GM23248 (cell line): ENCODE results near the gene SLC25A22. TPM values are rescaled to one million over a fixed set of nuclear protein-coding genes. Genes with fewer than 3 reads are reported as not detected.
A peak's percentile ranks its signal among the peaks of the same experiment; 100 is the strongest.

Source experiments
- DNase-seq: peaks from one replicate; pipeline ENCODE4 v3.0.0-alpha.2; 2015
- H2AFZ ChIP-seq: fragments of 200-600 bp; sonication (generic); 2 replicates; pipeline ENCODE4 v1.6.1; 2016; ENCODE audit warnings: antibody characterized with exemption
- H3F3A ChIP-seq: fragments of 200-600 bp; sonication (generic); 2 replicates; pipeline ENCODE4 v1.6.1; 2016; ENCODE audit warnings: mild to moderate bottlenecking, antibody characterized with exemption, mixed run types; ENCODE audit not compliant: insufficient read depth
- H3K27ac ChIP-seq: fragments of 200-600 bp; sonication (generic); 2 replicates; pipeline ENCODE4 v1.5.1; 2016; ENCODE audit warnings: mild to moderate bottlenecking
- H3K27me3 ChIP-seq: fragments of 200-600 bp; sonication (generic); replicated peaks from 2 replicates; pipeline ENCODE4 v1.6.1; 2016; ENCODE audit warnings: mild to moderate bottlenecking; ENCODE audit not compliant: insufficient read depth
- H3K36me3 ChIP-seq: fragments of 200-600 bp; sonication (generic); 2 replicates; pipeline ENCODE4 v1.6.1; 2016; ENCODE audit warnings: low read depth, mild to moderate bottlenecking
- H3K4me1 ChIP-seq: fragments of 200-600 bp; sonication (generic); 2 replicates; pipeline ENCODE4 v1.6.1; 2016; ENCODE audit warnings: mild to moderate bottlenecking; ENCODE audit not compliant: insufficient read depth
- H3K4me2 ChIP-seq: fragments of 200-600 bp; sonication (generic); one replicate; pipeline ENCODE4 v1.6.1; 2016; ENCODE audit warnings: mild to moderate bottlenecking; ENCODE audit not compliant: unreplicated experiment
- H3K4me3 ChIP-seq: fragments of 200-600 bp; sonication (generic); 2 replicates; pipeline ENCODE4 v1.5.1; 2016; ENCODE audit warnings: mild to moderate bottlenecking
- H3K79me2 ChIP-seq: fragments of 200-600 bp; sonication (generic); 2 replicates; pipeline ENCODE4 v1.6.1; 2016; ENCODE audit warnings: mild to moderate bottlenecking; ENCODE audit not compliant: insufficient read depth
- H3K9ac ChIP-seq: fragments of 200-600 bp; sonication (generic); 2 replicates; pipeline ENCODE4 v1.6.1; 2016; ENCODE audit warnings: mild to moderate bottlenecking
- H3K9me2 ChIP-seq: fragments of 200-600 bp; sonication (generic); 2 replicates; pipeline ENCODE4 v1.6.1; 2016; ENCODE audit warnings: mixed run types, mild to moderate bottlenecking, moderate library complexity; ENCODE audit not compliant: insufficient read depth
- H3K9me3 ChIP-seq: fragments of 200-600 bp; sonication (generic); one replicate; pipeline ENCODE4 v1.6.1; 2017; ENCODE audit warnings: low read depth
- H4K20me1 ChIP-seq: fragments of 200-600 bp; sonication (generic); 2 replicates; pipeline ENCODE4 v1.6.0; 2016; ENCODE audit not compliant: insufficient read depth
- EZH2 ChIP-seq: fragments of 200-600 bp; sonication (generic); IDR thresholded peaks from 2 replicates; pipeline ENCODE4 v1.6.1; 2018; ENCODE audit warnings: antibody characterized with exemption, mild to moderate bottlenecking; ENCODE audit not compliant: insufficient read depth, poor library complexity, severe bottlenecking
- EZH2phosphoT487 ChIP-seq: fragments of 200-600 bp; sonication (generic); IDR thresholded peaks from 2 replicates; pipeline ENCODE4 v1.6.1; 2018; ENCODE audit warnings: antibody characterized with exemption, moderate library complexity, mild to moderate bottlenecking, low read depth; ENCODE audit not compliant: insufficient read depth
- WGBS, 2 experiments: methylation state at CpG; one replicate each; pipeline ENCODE4 v1.1.6; 2015 to 2017; ENCODE audit warnings: low lambda C conversion rate in 2 of 2, low coverage in 1 of 2; ENCODE audit errors: missing lambda C conversion rate in 2 of 2; 5-methylcytosine and 5-hydroxymethylcytosine counted together
- in situ Hi-C: fragments of 300-500 bp; cut with MboI; formaldehyde crosslinking; loops from 2 replicates; pipeline ENCODE4 v1.15.0; 2020
- polyA plus RNA-seq: library from polyadenylated mRNA; unstranded; fragments of >200 nt; fragmentation: Nextera tagmentation; extraction: Ambion mirVana; gene quantifications from 2 replicates; pipeline ENCODE4 v1.2.1, GENCODE V29; 2016
- total RNA-seq: library from RNA; depleted of rRNA; stranded (reverse); fragments of >200 nt; shearing (Covaris generic); gene quantifications from 2 replicates; pipeline ENCODE4 v1.2.3, GENCODE V29; 2014

SLC25A22 gene
- total and polyA plus RNA-seq, 2 experiments from 2014 or later = 10.5 to 19.4 TPM

DNA sequence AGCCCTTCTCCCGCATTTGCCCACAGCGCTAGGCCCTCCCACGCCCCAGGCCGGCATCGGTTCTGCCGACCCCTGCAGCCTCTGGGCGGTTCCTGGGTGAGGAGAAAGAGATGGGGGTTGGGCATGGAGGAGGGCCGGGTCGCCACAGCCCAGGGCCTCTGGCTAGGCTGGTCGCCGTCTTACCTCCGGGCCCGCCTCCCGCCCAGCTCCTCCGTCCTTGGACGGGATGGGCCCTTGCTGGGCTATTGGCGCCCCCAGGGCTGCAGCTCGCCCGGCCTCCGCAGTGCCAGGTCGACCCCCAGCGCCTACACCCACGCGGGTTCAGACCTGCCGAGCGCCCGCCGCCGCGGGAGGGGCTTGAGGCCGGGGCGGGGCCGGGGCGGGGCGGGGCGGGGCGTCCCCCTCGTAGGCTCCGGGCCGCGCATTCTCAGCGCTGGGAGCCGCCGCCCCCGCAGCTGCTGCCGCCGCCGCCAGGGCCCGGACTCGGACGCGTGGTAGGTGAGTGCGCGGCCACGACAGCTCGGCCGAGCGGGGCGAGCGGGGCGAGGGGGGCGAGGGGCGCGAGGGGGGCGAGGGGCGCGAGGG is 34.5 kb upstream of the SLC25A22 start, which contains the start of gene CD151:
TSS of gene CD151 (plus strand) at position 424 of the 585 bp plus-strand sequence. CDS start 3,118 bp downstream, outside the sequence.
- Histone ChIP-seq H3K9me3 (no peaks in the 10 kb centered on the region), H3K4me1 (peaks cover 14% of the 10 kb centered on the region; the same call in 1 of the 2 replicates), H3K9ac (peak within 1 kb of the TSS; percentile 97), H3K79me2 (peaks cover 42% of the 10 kb centered on the region), H3K9me2 (no peaks in the 10 kb centered on the region), H4K20me1 (no peaks in the 10 kb centered on the region), H3K36me3 (no peaks in the 10 kb centered on the region), H3K4me3 (peak within 1 kb of the TSS; percentile 92), H3K27me3 (no peaks in the 10 kb centered on the region), H3F3A (peaks cover 8% of the 10 kb centered on the region; the same call in 1 of the 2 replicates), H3K4me2 (peak within 1 kb of the TSS; percentile 81), H2AFZ (peak within 1 kb of the TSS; percentile 43; the same call in 1 of the 2 replicates), H3K27ac (peak within 1 kb of the TSS; percentile 98)
- TF ChIP-seq EZH2phosphoT487 (no peak), EZH2 (no peak)
- in situ Hi-C loops = no loop called here
- peak; percentile 90 for DNase-seq
- WGBS, 2 experiments = 3% methylated on average over 18 to 58 of the region's 67 CpGs

DNA sequence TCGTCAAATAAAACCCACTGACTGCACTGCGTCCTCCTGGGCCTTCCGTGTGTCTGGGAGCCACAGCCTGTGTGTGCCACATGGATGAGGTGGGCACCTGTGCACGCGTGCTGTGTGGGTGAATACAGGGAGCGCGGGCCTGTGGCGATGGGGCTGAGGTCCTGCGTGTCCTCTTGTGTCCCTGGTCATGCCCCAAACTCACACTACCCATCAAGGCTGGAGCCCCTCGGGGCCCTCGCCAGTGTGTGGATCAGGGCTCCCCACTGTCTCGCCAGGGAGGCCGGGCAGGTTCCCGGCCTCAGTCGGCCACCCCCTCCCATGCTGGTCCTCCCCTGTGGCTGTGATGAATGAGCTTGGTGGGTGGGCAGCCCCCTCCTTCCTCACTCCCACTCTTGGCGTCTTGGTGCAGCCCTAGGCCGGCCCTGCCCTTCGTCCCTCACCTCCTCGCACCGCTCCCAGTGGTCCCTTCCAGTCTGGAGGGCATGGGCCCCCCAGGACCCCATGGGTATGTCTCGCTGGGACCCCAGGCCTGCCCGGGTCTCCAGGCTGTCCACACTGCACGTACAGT is 34.0 kb upstream of the SLC25A22 start:
- H3K9me2 ChIP-seq = no peaks in the 10 kb centered on the region
- peak overlapping the region; percentile 43; the same call in 1 of the 2 replicates for H2AFZ ChIP-seq
- H3K9ac ChIP-seq = peak overlapping the region; percentile 97
- no peaks in the 10 kb centered on the region for H3K9me3 ChIP-seq
- in situ Hi-C loops = no loop called here
- peak overlapping the region; percentile 73 for H3K4me2 ChIP-seq
- DNase-seq = no peak
- peaks cover 7% of the 10 kb centered on the region; the same call in 1 of the 2 replicates for H3F3A ChIP-seq
- 66 to 68% methylated on average over 20 to 23 of the region's 23 CpGs for WGBS, 2 experiments
- H3K27me3 ChIP-seq = 0 out of 2 replicates have a peak, but pooled peaks cover 1% of the 10 kb centered on the region
- no peak for TF ChIP-seq EZH2phosphoT487
- TF ChIP-seq EZH2 = no peak
- H3K79me2 ChIP-seq = peaks cover 36% of the 10 kb centered on the region
- H3K27ac ChIP-seq = peak overlapping the region; percentile 20; the same call in 1 of the 2 replicates
- H3K4me1 ChIP-seq = peaks cover 14% of the 10 kb centered on the region; the same call in 1 of the 2 replicates
- peak overlapping the region; percentile 92 for H3K4me3 ChIP-seq
- H4K20me1 ChIP-seq = no peaks in the 10 kb centered on the region
- no peaks in the 10 kb centered on the region for H3K36me3 ChIP-seq

DNA sequence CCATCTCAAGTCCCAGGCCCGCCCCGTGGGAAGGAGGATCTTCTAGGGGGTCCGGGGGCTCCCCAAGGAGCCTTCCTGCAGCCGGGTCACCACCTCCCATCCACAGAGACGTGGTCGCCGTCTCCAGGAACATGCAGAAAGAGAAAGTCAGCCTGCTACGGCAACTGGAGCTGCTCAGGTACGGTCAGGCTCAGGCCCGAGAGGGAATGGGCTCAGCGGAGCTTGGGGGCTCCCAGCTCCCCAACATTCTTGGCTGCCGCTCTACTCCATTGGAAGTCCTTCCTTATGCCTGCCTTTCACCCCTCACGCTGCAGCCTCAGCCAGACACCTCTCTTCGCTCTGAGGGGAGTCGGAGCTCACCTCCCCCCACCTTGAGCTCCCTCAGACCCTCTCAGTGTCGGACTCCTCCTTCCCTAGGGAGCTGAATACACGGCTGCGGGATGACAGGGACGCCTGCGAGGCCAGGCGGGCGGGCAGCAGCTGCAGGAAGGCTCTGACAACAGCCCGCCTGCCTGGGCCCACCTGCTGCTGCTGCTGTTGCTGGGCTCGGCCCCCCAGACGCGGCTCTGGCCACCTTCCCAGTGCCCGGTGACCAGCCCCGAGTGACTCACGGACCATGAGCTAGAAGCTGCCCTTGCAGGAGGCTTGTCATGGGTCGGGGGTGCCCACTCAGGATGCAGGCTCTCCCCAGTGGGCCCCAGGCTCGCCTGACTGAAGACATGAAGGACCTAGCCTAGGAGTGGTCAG is 33.2 kb upstream of the SLC25A22 start:
- H3K79me2 ChIP-seq = peaks cover 29% of the 10 kb centered on the region

More for the DNA sequence above, 33.2 kb upstream of the SLC25A22 start:
- Histone ChIP-seq H3K9ac (no peak overlapping the region), H3F3A (no peaks in the 10 kb centered on the region), H3K9me3 (no peaks in the 10 kb centered on the region), H3K27me3 (peaks cover 7% of the 10 kb centered on the region; the same call in 1 of the 2 replicates), H3K36me3 (no peaks in the 10 kb centered on the region), H3K9me2 (no peaks in the 10 kb centered on the region), H3K4me1 (peaks cover 14% of the 10 kb centered on the region; the same call in 1 of the 2 replicates), H3K27ac (no peak overlapping the region), H3K4me2 (no peak overlapping the region), H3K4me3 (no peak overlapping the region), H4K20me1 (no peaks in the 10 kb centered on the region), H2AFZ (no peak overlapping the region)
- no peak for TF ChIP-seq EZH2
- no peak for TF ChIP-seq EZH2phosphoT487
- DNase-seq = peak; percentile 77
- WGBS, 2 experiments = 54 to 58% methylated on average over 30 to 31 of the region's 31 CpGs
- in situ Hi-C loops = no loop called here
